ENCODE results near the gene ZNF205. TPM values are rescaled to one million over a fixed set of nuclear protein-coding genes. Genes with fewer than 3 reads are reported as not detected.

ZNF205 gene
- total RNA-seq, 1 experiment from 2014 or later, result 19.0 TPM

DNA sequence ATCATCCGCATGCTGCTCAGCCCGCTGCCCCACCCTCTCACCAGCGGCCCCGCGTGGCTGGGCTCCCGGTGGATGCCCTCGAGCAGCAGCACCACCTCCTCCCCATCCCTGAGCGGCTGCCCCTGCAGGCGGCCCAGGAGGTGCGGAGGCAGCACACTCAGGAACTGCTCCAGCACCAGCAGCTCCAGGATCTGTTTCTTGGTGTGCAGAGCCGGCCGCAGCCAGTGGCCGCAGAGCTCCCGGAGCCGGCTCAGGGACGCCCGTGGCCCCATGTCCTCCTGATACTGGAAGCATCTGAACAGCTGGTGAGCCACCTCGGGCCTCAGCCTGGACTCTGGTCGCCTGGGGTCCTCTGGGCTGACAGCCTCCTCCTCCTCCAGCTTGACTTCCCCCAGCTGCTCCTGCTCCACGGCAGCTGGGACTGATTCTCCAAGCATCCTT lies 19.9 kb upstream of the ZNF205 start:
- Histone ChIP-seq H3K36me3 (ENCODE audit: low read depth, low read length) (no peaks in the 10 kb centered on the region), H3K4me2 (ENCODE audit: low read length) (no peak overlapping the region), H3F3A (ENCODE audit: low read length, unreplicated experiment) (no peaks in the 10 kb centered on the region), H3K4me3 (ENCODE audit: low read length) (no peak overlapping the region), H2AFZ (ENCODE audit: low read length) (no peak overlapping the region), H3K27me3 (ENCODE audit: low read length) (no peaks in the 10 kb centered on the region), H3K9ac (ENCODE audit: low read length) (no peak overlapping the region), H3K27ac (ENCODE audit: low read length) (no peak overlapping the region), H4K20me1 (ENCODE audit: low read length) (no peaks in the 10 kb centered on the region), H3K9me2 (replicated peaks; ENCODE audit: low read length) (no peaks in the 10 kb centered on the region), H3K9me3 (ENCODE audit: low read length) (no peaks in the 10 kb centered on the region), H3K4me1 (ENCODE audit: insufficient read depth, low read length) (no peaks in the 10 kb centered on the region), H3K79me2 (ENCODE audit: low read length) (no peaks in the 10 kb centered on the region)
- CTCF ChIA-PET, result no interaction called here
- DNase-seq, result no peak
- POLR2A ChIA-PET (ENCODE audit: unreplicated experiment), result no interaction called here
- no peak for TF ChIP-seq EZH2 (IDR thresholded peaks at IDR 0.05; ENCODE audit: low read length, unreplicated experiment)
- no peak for TF ChIP-seq EZH2phosphoT487 (IDR thresholded peaks at IDR 0.05; ENCODE audit: borderline replicate concordance, low read length)
- no peak for TF ChIP-seq CTCF (conservative IDR thresholded peaks at IDR 0.05; ENCODE audit: low read depth, low read length)
- BruUV-seq (replicated peaks), result no TSS peak
- no peak for ATAC-seq
- intact Hi-C loops (cut with micrococcal nuclease), result no loop called here

DNA sequence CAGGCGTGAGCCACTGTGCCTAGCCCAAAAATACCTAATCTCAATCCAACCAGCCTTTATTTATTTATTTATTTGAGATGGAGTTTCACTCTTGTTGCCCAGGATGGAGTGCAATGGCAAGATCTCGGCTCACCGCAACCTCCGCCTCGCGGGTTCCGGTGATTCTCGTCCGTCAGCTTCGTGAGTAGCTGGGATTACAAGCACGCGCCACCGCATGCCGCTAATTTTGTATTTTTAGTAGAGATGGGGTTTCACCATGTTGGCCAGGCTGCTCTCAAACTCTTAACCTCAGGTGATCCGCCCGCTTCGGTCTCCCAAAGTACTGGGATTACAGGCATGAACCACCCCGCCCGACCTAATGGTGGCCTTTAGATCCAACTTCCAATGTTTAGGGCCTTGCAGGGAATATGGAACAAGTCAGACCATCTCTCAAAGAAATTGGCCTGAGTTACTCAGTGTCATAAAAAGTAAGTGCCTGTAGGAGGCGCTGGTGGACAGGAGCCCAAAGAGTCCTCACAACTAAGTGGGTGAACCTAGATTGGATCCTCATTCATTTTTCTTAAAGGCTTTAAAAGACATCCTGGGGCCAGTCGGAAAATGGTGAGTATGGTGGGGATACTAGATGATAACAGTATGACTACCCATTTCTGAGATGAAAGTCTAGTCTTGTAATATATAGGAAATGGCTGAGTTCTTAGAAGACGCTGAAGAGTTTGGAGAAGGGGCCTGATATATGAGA lies 17.9 kb upstream of the ZNF205 start:
- Histone ChIP-seq H3F3A (ENCODE audit: low read length, unreplicated experiment) (no peaks in the 10 kb centered on the region), H3K4me2 (ENCODE audit: low read length) (no peak overlapping the region), H3K27ac (ENCODE audit: low read length) (no peak overlapping the region), H3K27me3 (ENCODE audit: low read length) (no peaks in the 10 kb centered on the region), H3K9ac (ENCODE audit: low read length) (no peak overlapping the region), H2AFZ (ENCODE audit: low read length) (no peak overlapping the region), H3K9me2 (replicated peaks; ENCODE audit: low read length) (no peaks in the 10 kb centered on the region), H3K36me3 (ENCODE audit: low read depth, low read length) (no peaks in the 10 kb centered on the region), H3K4me1 (ENCODE audit: insufficient read depth, low read length) (no peaks in the 10 kb centered on the region), H4K20me1 (ENCODE audit: low read length) (no peaks in the 10 kb centered on the region), H3K4me3 (ENCODE audit: low read length) (no peak overlapping the region), H3K9me3 (ENCODE audit: low read length) (no peaks in the 10 kb centered on the region), H3K79me2 (ENCODE audit: low read length) (no peaks in the 10 kb centered on the region)
- CTCF ChIA-PET, result no interaction called here
- ATAC-seq, result peak; percentile 35; the same call in 1 of the 2 replicates
- DNase-seq, result peak; percentile 54
- POLR2A ChIA-PET (ENCODE audit: unreplicated experiment), result no interaction called here
- intact Hi-C loops (cut with micrococcal nuclease), result no loop called here
- no TSS peak for BruUV-seq (replicated peaks)
- TF ChIP-seq EZH2 (IDR thresholded peaks at IDR 0.05; ENCODE audit: low read length, unreplicated experiment) (no peak), CTCF (conservative IDR thresholded peaks at IDR 0.05; ENCODE audit: low read depth, low read length) (peak; percentile 66)

- DNase-seq (peak; percentile 18), ATAC-seq (0 out of 2 replicates have a peak, but pooled peaks have one; percentile 30)
- no TSS peak for BruUV-seq (replicated peaks)
- H3K27ac ChIP-seq (ENCODE audit: low read length), result no peak overlapping the region
- no peak overlapping the region for H3K4me2 ChIP-seq (ENCODE audit: low read length)
- no peaks in the 10 kb centered on the region for H4K20me1 ChIP-seq (ENCODE audit: low read length)
- CTCF ChIA-PET, result no interaction called here
- H3K79me2 ChIP-seq (ENCODE audit: low read length), result no peaks in the 10 kb centered on the region
- H2AFZ ChIP-seq (ENCODE audit: low read length), result no peak overlapping the region
- H3K27me3 ChIP-seq (ENCODE audit: low read length), result no peaks in the 10 kb centered on the region
- no peak overlapping the region for H3K4me3 ChIP-seq (ENCODE audit: low read length)
- no peak overlapping the region for H3K9ac ChIP-seq (ENCODE audit: low read length)
- H3K36me3 ChIP-seq (ENCODE audit: low read depth, low read length), result no peaks in the 10 kb centered on the region
- TF ChIP-seq CTCF (conservative IDR thresholded peaks at IDR 0.05; ENCODE audit: low read depth, low read length) (peak; percentile 33; the same call in 1 of the 2 replicates), EZH2phosphoT487 (IDR thresholded peaks at IDR 0.05; ENCODE audit: borderline replicate concordance, low read length) (no peak)
- no peaks in the 10 kb centered on the region for H3K9me3 ChIP-seq (ENCODE audit: low read length)
- H3K9me2 ChIP-seq (replicated peaks; ENCODE audit: low read length), result no peaks in the 10 kb centered on the region
- POLR2A ChIA-PET (ENCODE audit: unreplicated experiment), result no interaction called here
- H3F3A ChIP-seq (ENCODE audit: low read length, unreplicated experiment), result no peaks in the 10 kb centered on the region
- intact Hi-C loops (cut with micrococcal nuclease), result no loop called here
- 0 out of 2 replicates have a peak, but pooled peaks cover 4% of the 10 kb centered on the region for H3K4me1 ChIP-seq (ENCODE audit: insufficient read depth, low read length)
These were observed 16.5 kb upstream of the ZNF205 start for GRCh38 chr16:3095869-3096268.
